ENCODE results near the gene PGBD4. TPM values are rescaled to one million over a fixed set of nuclear protein-coding genes. Genes with fewer than 3 reads are reported as not detected.
"Not testable (repeated sequence)": the region's sequence is repeated elsewhere in the genome, so short reads cannot be mapped to it uniquely, and the experiment has no call there.

The PGBD4 gene
- total RNA-seq, 2 donors from 2014 or later: 1.0 to 4.6 TPM

DNA sequence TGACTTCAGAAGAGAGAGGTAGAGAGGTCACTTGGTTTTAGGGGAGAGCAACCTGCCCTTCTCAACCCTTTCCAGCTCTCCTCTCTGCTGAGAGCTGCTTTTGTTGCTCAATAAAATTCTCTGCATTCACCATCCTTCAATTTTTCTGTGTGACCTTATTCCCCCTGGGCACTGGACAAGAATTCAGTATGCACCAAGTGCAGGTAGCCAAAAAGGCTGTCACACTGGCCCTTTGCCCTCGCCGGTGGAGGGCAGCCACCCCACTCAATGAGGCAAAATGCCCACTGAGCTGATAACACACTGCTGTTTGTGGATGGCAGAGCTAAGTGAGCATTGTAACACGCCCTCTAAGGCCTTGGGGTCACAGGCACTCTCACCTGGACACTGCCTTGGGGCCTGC lies 12.9 kb downstream of the PGBD4 start:
- Histone ChIP-seq H3K4me3 (no peak overlapping the region), H3K4me1 (no peaks in the 10 kb centered on the region), H3K27me3 (no peaks in the 10 kb centered on the region), H3K9me3 (no peaks in the 10 kb centered on the region), H3K27ac (no peak overlapping the region), H3K36me3 (replicated peaks in 1 of 2; ENCODE audit: insufficient read depth in 1 of 2, low read depth in 2 of 2) (no peaks in the 10 kb centered on the region)
- no peak for ATAC-seq
- WGBS, 2 donors: 58 to 88% methylated on average over 3 of the region's 3 CpGs
- intact Hi-C loops (cut with DNase I): no loop called here
- no peak for TF ChIP-seq POLR2A (IDR thresholded peaks at IDR 0.05)
- TF ChIP-seq, protein P1, sequence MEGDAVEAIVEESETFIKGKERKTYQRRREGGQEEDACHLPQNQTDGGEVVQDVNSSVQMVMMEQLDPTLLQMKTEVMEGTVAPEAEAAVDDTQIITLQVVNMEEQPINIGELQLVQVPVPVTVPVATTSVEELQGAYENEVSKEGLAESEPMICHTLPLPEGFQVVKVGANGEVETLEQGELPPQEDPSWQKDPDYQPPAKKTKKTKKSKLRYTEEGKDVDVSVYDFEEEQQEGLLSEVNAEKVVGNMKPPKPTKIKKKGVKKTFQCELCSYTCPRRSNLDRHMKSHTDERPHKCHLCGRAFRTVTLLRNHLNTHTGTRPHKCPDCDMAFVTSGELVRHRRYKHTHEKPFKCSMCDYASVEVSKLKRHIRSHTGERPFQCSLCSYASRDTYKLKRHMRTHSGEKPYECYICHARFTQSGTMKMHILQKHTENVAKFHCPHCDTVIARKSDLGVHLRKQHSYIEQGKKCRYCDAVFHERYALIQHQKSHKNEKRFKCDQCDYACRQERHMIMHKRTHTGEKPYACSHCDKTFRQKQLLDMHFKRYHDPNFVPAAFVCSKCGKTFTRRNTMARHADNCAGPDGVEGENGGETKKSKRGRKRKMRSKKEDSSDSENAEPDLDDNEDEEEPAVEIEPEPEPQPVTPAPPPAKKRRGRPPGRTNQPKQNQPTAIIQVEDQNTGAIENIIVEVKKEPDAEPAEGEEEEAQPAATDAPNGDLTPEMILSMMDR (IDR thresholded peaks at IDR 0.05): no peak
- no peak for DNase-seq

DNA sequence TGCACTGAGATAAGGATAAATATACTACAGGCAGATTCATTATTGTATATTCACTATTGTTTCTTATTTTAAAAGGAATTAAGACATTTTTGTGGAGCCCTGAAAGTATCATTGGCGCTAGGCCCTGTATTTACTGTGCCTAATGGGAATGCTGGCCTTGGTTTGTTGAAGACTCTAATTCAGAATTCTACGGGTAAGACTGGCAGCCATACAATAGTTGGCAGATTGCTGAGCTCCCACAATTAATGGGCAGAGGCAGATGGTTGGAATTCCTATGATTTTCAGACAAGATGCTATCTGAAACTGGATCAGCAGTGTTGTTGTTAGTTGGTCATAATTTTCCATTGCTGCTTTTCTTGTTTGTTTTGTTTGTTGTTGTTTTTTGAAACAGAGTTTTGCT lies 14.7 kb downstream of the PGBD4 start:
- WGBS, 2 donors: 28 to 37% methylated on average over 2 of the region's 2 CpGs
- Histone ChIP-seq H3K4me1 (no peaks in the 10 kb centered on the region), H3K4me3 (no peak overlapping the region), H3K36me3 (replicated peaks in 1 of 2; ENCODE audit: insufficient read depth in 1 of 2, low read depth in 2 of 2) (no peaks in the 10 kb centered on the region), H3K27me3 (no peaks in the 10 kb centered on the region), H3K9me3 (no peaks in the 10 kb centered on the region), H3K27ac (no peak overlapping the region)
- ATAC-seq: no peak
- TF ChIP-seq POLR2A (IDR thresholded peaks at IDR 0.05): no peak
- TF ChIP-seq, protein P1 (IDR thresholded peaks at IDR 0.05): no peak
- intact Hi-C loops (cut with DNase I): no loop called here
- DNase-seq: no peak

DNA sequence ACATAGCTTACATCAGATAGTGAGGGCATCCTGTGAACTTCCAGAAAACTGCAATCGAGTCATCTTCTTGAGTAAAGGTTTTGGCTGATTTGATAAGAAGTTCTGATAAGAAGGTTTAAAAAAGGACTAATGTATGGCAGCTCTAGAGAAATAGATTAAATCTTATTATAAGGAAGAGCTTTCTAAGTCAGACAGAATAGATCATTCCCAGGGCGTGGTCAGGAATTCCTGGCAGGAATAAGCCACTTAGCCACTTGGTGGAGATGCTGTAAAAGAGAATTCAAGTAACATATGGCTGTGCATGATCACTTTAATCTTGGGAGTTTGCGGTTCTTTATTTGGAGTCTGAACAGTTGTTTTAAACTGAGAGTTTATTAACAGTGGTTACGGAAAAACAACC lies 17.4 kb downstream of the PGBD4 start:
- no peaks in the 10 kb centered on the region for H3K27me3 ChIP-seq
- no peaks in the 10 kb centered on the region for H3K4me1 ChIP-seq
- ATAC-seq: no peak
- 73 to 76% methylated on average over 4 of the region's 4 CpGs for WGBS, 2 donors
- no peaks in the 10 kb centered on the region for H3K9me3 ChIP-seq
- no peaks in the 10 kb centered on the region for H3K36me3 ChIP-seq (replicated peaks in 1 of 2; ENCODE audit: insufficient read depth in 1 of 2, low read depth in 2 of 2)
- TF ChIP-seq, protein P1 (IDR thresholded peaks at IDR 0.05): no peak
- TF ChIP-seq POLR2A (IDR thresholded peaks at IDR 0.05): no peak
- H3K4me3 ChIP-seq: no peak overlapping the region
- DNase-seq: no peak
- H3K27ac ChIP-seq: no peak overlapping the region
- intact Hi-C loops (cut with DNase I): no loop called here

DNA sequence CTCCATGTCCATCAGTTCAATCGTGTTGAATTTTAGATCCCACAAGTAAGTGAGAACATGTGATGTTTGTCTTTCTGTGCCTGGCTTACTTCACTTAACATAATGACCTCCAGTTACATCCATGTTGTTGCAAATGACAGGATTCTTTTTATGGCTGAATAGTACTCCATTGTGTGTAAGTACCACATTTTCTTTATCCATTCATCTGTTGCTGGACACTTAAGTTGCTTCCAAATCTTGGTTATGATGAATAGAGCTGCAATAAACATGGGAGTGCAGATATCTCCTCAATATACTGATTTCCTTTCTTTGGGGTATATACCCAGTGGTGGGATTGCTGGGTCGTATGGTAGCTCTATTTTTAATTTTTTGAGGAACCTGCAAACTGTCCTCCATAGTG lies 18.5 kb downstream of the PGBD4 start:
- 35 to 44% methylated on average over 2 of the region's 2 CpGs for WGBS, 2 donors
- intact Hi-C loops (cut with DNase I): not testable (repeated sequence)

DNA sequence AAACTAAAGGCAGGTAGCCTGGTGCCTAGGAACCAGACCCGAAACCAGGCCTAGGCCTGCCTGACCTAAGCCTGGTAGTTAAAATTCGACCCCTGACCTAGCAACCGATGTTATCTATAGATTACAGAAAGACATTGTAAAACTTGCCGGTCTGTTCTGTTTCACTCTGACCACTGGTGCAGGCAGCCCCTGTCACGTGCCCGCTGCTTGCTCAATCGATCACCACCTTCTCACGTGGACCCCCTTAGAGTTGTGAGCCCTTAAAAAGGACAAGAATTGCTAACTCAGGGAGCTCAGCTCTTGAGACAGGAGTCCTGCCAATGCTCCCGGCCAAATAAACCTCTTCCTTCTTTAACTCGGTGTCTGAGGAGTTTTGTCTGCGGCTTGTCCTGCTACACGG lies 19.9 kb downstream of the PGBD4 start:
- intact Hi-C loops (cut with DNase I); H3K36me3 ChIP-seq (replicated peaks in 1 of 2; ENCODE audit: insufficient read depth in 1 of 2, low read depth in 2 of 2); H3K27ac ChIP-seq; DNase-seq; H3K4me3 ChIP-seq; H3K27me3 ChIP-seq; ATAC-seq; H3K9me3 ChIP-seq; H3K4me1 ChIP-seq: not testable (repeated sequence)
- 72 to 82% methylated on average over 12 of the region's 12 CpGs for WGBS, 2 donors

More for the DNA sequence above, 18.5 kb downstream of the PGBD4 start:
- not testable (repeated sequence) for H3K27ac ChIP-seq; H3K4me3 ChIP-seq; H3K36me3 ChIP-seq (replicated peaks in 1 of 2; ENCODE audit: insufficient read depth in 1 of 2, low read depth in 2 of 2); ATAC-seq; H3K27me3 ChIP-seq; DNase-seq; H3K4me1 ChIP-seq; H3K9me3 ChIP-seq

DNA sequence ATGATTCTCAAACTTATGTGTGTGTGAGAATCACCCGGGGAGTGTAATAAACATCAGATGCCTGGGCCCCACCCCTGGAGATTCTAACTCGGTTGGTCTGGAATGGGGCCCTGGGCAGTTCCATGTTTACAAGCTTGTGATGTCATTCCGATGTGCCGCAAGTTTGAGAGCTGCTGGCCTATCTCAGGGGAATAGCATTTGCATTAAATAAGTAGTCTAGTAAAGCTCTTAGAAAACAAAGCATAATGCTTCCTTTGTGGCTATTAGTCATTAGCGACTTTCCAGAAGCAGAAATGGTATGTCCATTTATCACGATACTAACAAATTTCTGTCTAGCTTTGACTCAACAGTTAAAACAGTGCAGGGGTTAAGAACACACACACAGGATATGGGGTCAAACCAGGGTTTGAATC lies 20.9 kb downstream of the PGBD4 start:
- intact Hi-C loops (cut with DNase I): no loop called here
- ATAC-seq: no peak
- Histone ChIP-seq H3K36me3 (replicated peaks in 1 of 2; ENCODE audit: insufficient read depth in 1 of 2, low read depth in 2 of 2) (no peaks in the 10 kb centered on the region), H3K27ac (no peak overlapping the region), H3K27me3 (no peaks in the 10 kb centered on the region), H3K4me3 (no peak overlapping the region), H3K9me3 (no peaks in the 10 kb centered on the region), H3K4me1 (no peaks in the 10 kb centered on the region)
- WGBS, 2 donors: 20 to 24% methylated on average over 6 of the region's 6 CpGs
- no peak for TF ChIP-seq POLR2A (IDR thresholded peaks at IDR 0.05)
- TF ChIP-seq, protein P1 (IDR thresholded peaks at IDR 0.05): no peak
- no peak for DNase-seq

Measured in body of pancreas (tissue), 4 donors.